Measurements from ENCODE around the gene OOSP4B.
"Not testable (repeated sequence)": the region's sequence is repeated elsewhere in the genome, so short reads cannot be mapped to it uniquely, and the experiment has no call there.

OOSP4B gene

DNA sequence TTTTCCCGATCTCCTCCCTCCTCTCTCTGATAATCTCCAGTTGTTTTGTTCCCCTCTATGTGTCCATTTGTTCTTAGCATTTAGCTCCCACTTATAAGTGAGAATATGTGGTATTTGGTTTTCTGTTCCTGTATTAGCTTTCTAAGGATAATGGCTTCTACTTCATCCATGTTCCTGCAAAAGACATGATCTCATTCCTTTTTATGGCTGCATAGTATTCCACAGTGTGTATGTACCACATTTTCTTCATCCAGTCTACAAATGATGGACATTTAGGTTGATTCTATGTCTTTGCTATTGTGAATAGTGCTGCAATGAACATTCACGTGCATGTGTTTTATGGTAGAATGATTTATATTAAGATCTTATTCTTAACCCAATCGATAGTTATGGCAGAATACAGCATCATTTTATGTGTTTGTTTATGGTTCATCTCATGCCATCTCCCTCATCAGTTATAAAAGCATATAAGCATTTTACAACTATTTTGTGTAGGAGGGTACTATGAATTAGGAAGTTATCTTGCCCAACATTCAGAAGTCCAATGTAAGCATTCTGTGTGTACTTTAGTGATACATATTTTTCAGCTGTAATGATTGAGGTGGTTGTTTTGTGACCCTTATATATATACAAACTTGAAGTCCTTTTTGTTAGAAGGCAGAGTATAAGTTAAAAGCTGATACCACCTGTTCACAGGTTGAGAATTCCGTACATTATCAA lies 42.7 kb downstream of the OOSP4B start:
- no peak for DNase-seq (ENCODE audit: low read depth)

DNA sequence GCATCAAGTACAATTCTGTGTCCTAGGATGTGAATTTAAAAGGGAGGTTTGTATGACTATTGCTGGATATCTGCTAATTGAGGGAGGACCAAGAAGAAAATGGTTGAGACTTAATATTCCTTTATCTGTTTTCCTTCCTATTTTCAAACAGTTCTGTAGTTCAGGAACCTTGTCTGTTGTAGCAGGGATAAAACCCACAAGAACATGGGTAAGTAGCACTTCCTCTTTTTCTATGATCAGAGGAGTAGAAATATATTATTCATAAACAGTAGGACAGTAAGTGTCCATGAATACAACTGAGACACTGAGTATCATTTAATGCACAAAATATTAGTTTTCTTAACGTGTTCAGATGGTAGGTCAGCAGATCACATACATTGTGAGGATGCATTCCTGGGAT lies 47.1 kb downstream of the OOSP4B start:
- no peak for DNase-seq (ENCODE audit: low read depth)

- DNase-seq (ENCODE audit: low read depth), result no peak
Measured at GRCh38 chr11:60065801-60066200, 48.8 kb downstream of the OOSP4B start.

- DNase-seq (ENCODE audit: low read depth), result no peak
Measured at GRCh38 chr11:60069450-60069849, 52.5 kb downstream of the OOSP4B start.

GRCh38 chr11:60071644-60072043 lies 54.7 kb downstream of the OOSP4B start:
- DNase-seq (ENCODE audit: low read depth), result not testable (repeated sequence)

- DNase-seq (ENCODE audit: low read depth), result no peak
Measured at GRCh38 chr11:60077216-60077817, 60.3 kb downstream of the OOSP4B start.

- no peak for DNase-seq (ENCODE audit: low read depth)
Measured at GRCh38 chr11:60077981-60078380, 61.0 kb downstream of the OOSP4B start.

- no peak for DNase-seq (ENCODE audit: low read depth)
Measured at GRCh38 chr11:60078745-60079144, 61.8 kb downstream of the OOSP4B start.

DNA sequence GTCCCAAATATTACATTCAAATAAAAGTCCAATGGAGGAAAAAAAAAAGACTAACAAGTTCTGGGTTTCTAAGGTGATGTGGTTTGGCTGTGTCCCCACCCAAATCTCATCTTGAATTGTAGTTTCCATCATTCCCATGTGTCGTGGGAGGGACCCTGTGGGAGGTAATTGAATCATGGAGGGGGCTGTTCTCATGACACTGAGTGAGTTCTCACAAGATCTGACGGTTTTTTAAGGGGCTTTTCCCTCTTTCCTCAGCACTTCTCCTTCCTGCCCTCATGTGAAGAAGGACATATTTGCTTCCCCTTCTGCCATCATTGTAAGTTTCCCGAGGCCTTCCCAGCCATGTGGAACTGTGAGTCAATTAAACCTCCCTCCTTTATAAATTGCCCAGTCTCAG lies 63.6 kb downstream of the OOSP4B start:
- DNase-seq (ENCODE audit: low read depth), result no peak

All from GM04503 (cell line).